HUES48 (cell line): ENCODE data around the gene KCNE3.

Source experiments
- H3K27ac ChIP-seq: one replicate; pipeline ENCODE4 v1.7.0; 2013; ENCODE audit warnings: low read depth, low read length, inconsistent platforms
- H3K27me3 ChIP-seq: 2 replicates; pipeline ENCODE4 v1.6.1; 2013; ENCODE audit warnings: mild to moderate bottlenecking, low read length; ENCODE audit not compliant: control insufficient read depth, insufficient read depth
- H3K36me3 ChIP-seq: 2 replicates; pipeline ENCODE4 v1.6.1; 2013; ENCODE audit warnings: low read length; ENCODE audit not compliant: control insufficient read depth, insufficient read depth
- H3K4me1 ChIP-seq: 2 replicates; pipeline ENCODE4 v1.6.1; 2013; ENCODE audit warnings: mild to moderate bottlenecking, low read length; ENCODE audit not compliant: control insufficient read depth, insufficient read depth
- H3K4me3 ChIP-seq: 2 replicates; pipeline ENCODE4 v1.5.1; 2013; ENCODE audit warnings: mild to moderate bottlenecking, low read depth, low read length
- H3K9ac ChIP-seq: 2 replicates; pipeline ENCODE4 v1.6.1; 2013; ENCODE audit warnings: mild to moderate bottlenecking, low read depth, low read length, moderate library complexity
- H3K9me3 ChIP-seq: 2 replicates; pipeline ENCODE4 v1.6.1; 2013; ENCODE audit warnings: low read length; ENCODE audit not compliant: control insufficient read depth, insufficient read depth

Gene KCNE3

DNA sequence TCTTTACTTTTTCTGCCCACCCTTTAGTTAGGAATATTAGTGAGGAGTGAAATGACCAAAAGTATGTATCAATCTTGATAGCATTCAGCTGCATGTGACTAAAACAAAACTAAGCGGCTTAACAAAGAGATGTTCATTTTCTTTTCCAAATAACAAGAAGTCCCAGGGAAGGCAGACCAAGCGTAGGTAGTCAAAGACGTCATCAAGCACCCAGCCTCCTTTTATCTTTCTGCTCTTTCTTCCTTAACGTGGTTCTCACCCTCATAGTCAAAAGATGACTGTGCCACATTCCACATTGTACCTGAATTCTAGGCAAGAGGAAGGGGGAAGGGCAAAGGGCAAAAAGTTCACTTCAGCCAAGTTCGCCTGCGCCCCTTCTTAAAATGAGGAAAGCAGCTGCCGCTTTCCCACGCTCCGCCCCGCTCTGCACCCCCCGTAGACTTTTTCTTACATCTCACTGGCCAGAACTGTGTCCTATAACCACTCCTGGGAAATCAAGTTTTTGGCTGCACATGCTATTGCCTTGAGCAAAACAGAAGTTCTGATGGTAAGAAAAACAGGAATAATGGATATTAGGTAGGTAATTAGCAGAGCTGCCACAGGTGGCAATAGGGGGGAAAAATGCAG, 54.5 kb downstream of the KCNE3 start:
- Histone ChIP-seq H3K9ac (no peak overlapping the region), H3K27ac (no peak overlapping the region), H3K27me3 (no peaks in the 10 kb centered on the region), H3K4me3 (no peak overlapping the region), H3K36me3 (no peaks in the 10 kb centered on the region), H3K4me1 (0 out of 2 replicates have a peak, but pooled peaks cover 6% of the 10 kb centered on the region), H3K9me3 (no peaks in the 10 kb centered on the region)

DNA sequence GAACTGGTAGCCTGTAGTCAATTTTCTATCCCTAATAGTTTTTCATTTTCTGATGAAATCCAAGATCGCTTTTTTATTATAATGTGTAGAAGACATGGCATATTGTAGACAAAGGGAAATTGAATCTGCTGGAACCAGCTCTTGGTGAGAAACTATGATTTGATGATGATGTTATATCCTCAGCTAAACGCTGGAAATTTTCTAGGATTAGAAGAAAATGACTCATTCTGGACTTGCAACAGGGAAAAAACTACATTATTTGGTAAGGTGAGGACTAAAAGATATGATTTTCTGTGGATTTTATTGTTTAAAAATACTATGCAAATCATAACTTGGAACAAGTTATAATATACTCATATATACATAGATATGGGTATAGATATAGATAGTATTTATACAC, 55.0 kb downstream of the KCNE3 start:
- H3K9ac ChIP-seq: no peak overlapping the region
- H3K27me3 ChIP-seq: no peaks in the 10 kb centered on the region
- 0 out of 2 replicates have a peak, but pooled peaks cover 1% of the 10 kb centered on the region for H3K4me1 ChIP-seq
- no peak overlapping the region for H3K27ac ChIP-seq
- no peaks in the 10 kb centered on the region for H3K36me3 ChIP-seq
- no peaks in the 10 kb centered on the region for H3K9me3 ChIP-seq
- no peak overlapping the region for H3K4me3 ChIP-seq

DNA sequence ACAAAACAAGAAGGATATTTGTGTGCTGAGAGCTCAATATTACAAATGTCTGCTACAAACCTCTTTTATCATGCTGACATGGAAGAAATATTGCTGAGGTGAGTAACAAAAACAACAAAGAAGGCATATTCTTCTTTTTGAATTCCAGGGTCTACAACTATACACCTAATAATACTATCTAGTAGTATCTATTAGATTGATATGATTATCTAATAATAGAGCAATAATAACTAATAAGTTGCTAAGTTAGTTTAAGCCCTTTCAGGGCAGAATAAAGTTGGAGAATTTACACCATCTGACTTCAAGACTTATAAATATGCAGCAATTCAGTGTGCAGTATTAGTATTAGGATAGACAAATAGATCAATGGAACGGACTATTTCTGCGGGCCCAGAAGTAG, 57.7 kb downstream of the KCNE3 start:
- H3K4me1 ChIP-seq: no peaks in the 10 kb centered on the region
- no peaks in the 10 kb centered on the region for H3K9me3 ChIP-seq
- no peak overlapping the region for H3K9ac ChIP-seq
- no peaks in the 10 kb centered on the region for H3K36me3 ChIP-seq
- H3K27me3 ChIP-seq: no peaks in the 10 kb centered on the region
- H3K4me3 ChIP-seq: no peak overlapping the region
- no peak overlapping the region for H3K27ac ChIP-seq
